Measurements from ENCODE around the gene IRF2BP1.

IRF2BP1 gene
- 2.6 to 17.0 (median 7.9) reads per million in 18 experiments for total RNA-seq

- peak; percentile 93 to 95 for DNase-seq
These were observed at the start of gene IRF2BP1 for GRCh38 chr19:45885556-45886426. Gene IRF2BP1 (minus strand): TSS chr19:45886141. CDS start chr19:45885774, 367 bp downstream.

- DNase-seq, result no peak
These were observed 49.3 kb upstream of the IRF2BP1 start for GRCh38 chr19:45935267-45935666.

- no peak for DNase-seq
These were observed 48.8 kb upstream of the IRF2BP1 start for GRCh38 chr19:45934551-45935230.

GRCh38 chr19:45933759-45934158, 47.8 kb upstream of the IRF2BP1 start:
- DNase-seq, result no peak

- DNase-seq, result no peak
These were observed 45.1 kb upstream of the IRF2BP1 start for GRCh38 chr19:45931055-45931454.

GRCh38 chr19:45929247-45929646, 43.3 kb upstream of the IRF2BP1 start:
- no peak for DNase-seq

GRCh38 chr19:45927565-45928261, 41.8 kb upstream of the IRF2BP1 start:
- peak; percentile 88 to 94 for DNase-seq

GRCh38 chr19:45924891-45925447, 39.0 kb upstream of the IRF2BP1 start:
- DNase-seq, result no peak

- DNase-seq, result peak in 1 of 2 donors; percentile 6
These were observed 36.3 kb upstream of the IRF2BP1 start for GRCh38 chr19:45922281-45922680.

GRCh38 chr19:45920458-45920857, 34.5 kb upstream of the IRF2BP1 start:
- peak in 1 of 2 donors; percentile 8 for DNase-seq

- DNase-seq, result no peak
These were observed 33.7 kb upstream of the IRF2BP1 start for GRCh38 chr19:45919678-45920077.

GRCh38 chr19:45918721-45919120, 32.8 kb upstream of the IRF2BP1 start:
- no peak for DNase-seq

GRCh38 chr19:45917421-45918091, 31.6 kb upstream of the IRF2BP1 start:
- no peak for DNase-seq

GRCh38 chr19:45913874-45914830, 28.2 kb upstream of the IRF2BP1 start, which contains the start of gene NANOS2:
Gene NANOS2 (minus strand): TSS chr19:45914778. CDS start chr19:45914693, 85 bp downstream.
- DNase-seq, result no peak

- DNase-seq, result no peak
These were observed 25.4 kb upstream of the IRF2BP1 start for GRCh38 chr19:45911291-45911690.

GRCh38 chr19:45908956-45909355, 23.0 kb upstream of the IRF2BP1 start:
- DNase-seq, result no peak

- peak; percentile 41 to 75 for DNase-seq
These were observed 20.3 kb upstream of the IRF2BP1 start for GRCh38 chr19:45906221-45906620.

GRCh38 chr19:45905011-45905410, 19.1 kb upstream of the IRF2BP1 start:
- DNase-seq, result no peak

GRCh38 chr19:45902651-45903625, 17.0 kb upstream of the IRF2BP1 start:
- DNase-seq, result peak; percentile 99
